SU-DHL-6 (cell line): ENCODE data around the gene TRIM28.
"Not testable (repeated sequence)": the region's sequence is repeated elsewhere in the genome, so short reads cannot be mapped to it uniquely, and the experiment has no call there.

Experiments
- H2AFZ ChIP-seq: fragments of 200-600 bp; sonication (generic); 2 replicates; pipeline ENCODE4 v1.6.1; 2014; ENCODE audit warnings: low read depth, mild to moderate bottlenecking, moderate library complexity, mixed read lengths, antibody characterized with exemption, low read length; ENCODE audit not compliant: severe bottlenecking
- H3F3A ChIP-seq: fragments of 200-600 bp; shearing (Covaris generic); 2 replicates; pipeline ENCODE4 v1.6.0; 2016; ENCODE audit warnings: antibody characterized with exemption, mild to moderate bottlenecking; ENCODE audit not compliant: insufficient read depth
- H3K27ac ChIP-seq: fragments of 200-600 bp; sonication (generic); 2 replicates; pipeline ENCODE4 v1.5.1; 2016; ENCODE audit warnings: low read depth, mild to moderate bottlenecking, low read length, moderate library complexity, mixed read lengths
- H3K27me3 ChIP-seq: fragments of 200-600 bp; sonication (generic), shearing (Covaris generic); 2 replicates; pipeline ENCODE4 v1.6.0; 2014; ENCODE audit warnings: mild to moderate bottlenecking, low read length
- H3K36me3 ChIP-seq: fragments of 200-600 bp; sonication (generic); 2 replicates; pipeline ENCODE4 v1.6.1; 2014; ENCODE audit warnings: mild to moderate bottlenecking, low read length, mixed read lengths
- H3K4me2 ChIP-seq: fragments of 300-600, 200-600 bp; shearing (Covaris generic), sonication (generic); 2 replicates; pipeline ENCODE4 v1.6.0; 2014; ENCODE audit warnings: low read length, low read depth, mild to moderate bottlenecking; ENCODE audit not compliant: poor library complexity, severe bottlenecking
- H3K4me3 ChIP-seq: fragments of 200-600 bp; sonication (generic); 2 replicates; pipeline ENCODE4 v1.5.1; 2014; ENCODE audit warnings: antibody characterized with exemption, low read length, mild to moderate bottlenecking, mixed read lengths; ENCODE audit not compliant: insufficient read depth, poor library complexity, severe bottlenecking
- H3K79me2 ChIP-seq: fragments of 200-600 bp; sonication (generic); 2 replicates; pipeline ENCODE4 v1.6.1; 2014; ENCODE audit warnings: mild to moderate bottlenecking, low read length, moderate library complexity; ENCODE audit not compliant: insufficient read depth
- H3K9ac ChIP-seq: fragments of 200-600 bp; sonication (generic); 2 replicates; pipeline ENCODE4 v1.7.0; 2014; ENCODE audit warnings: mild to moderate bottlenecking, low read length
- H3K9me2 ChIP-seq: fragments of 200-600 bp; sonication (generic); replicated peaks from 2 replicates; pipeline ENCODE4 v1.6.1; 2014; ENCODE audit warnings: low read length; ENCODE audit not compliant: insufficient read depth
- H3K9me3 ChIP-seq: fragments of 200-600 bp; sonication (generic); 2 replicates; pipeline ENCODE4 v1.6.1; 2014; ENCODE audit warnings: low read length, mixed read lengths; ENCODE audit not compliant: insufficient read depth
- H4K20me1 ChIP-seq: fragments of 200-600 bp; sonication (generic); 2 replicates; pipeline ENCODE4 v1.6.1; 2014; ENCODE audit warnings: low read depth, mild to moderate bottlenecking, antibody characterized with exemption, low read length, moderate library complexity, mixed read lengths
- CTCF ChIP-seq: fragments of 200-600 bp; sonication (generic); IDR thresholded peaks from one replicate; pipeline ENCODE4 v1.5.1; 2017; ENCODE audit warnings: antibody characterized with exemption, mild to moderate bottlenecking, low read length, moderate library complexity; ENCODE audit not compliant: insufficient read depth, poor library complexity, severe bottlenecking
- EZH2phosphoT487 ChIP-seq: fragments of 200-600 bp; sonication (generic), shearing (Covaris generic); conservative IDR thresholded peaks from 2 replicates; pipeline ENCODE4 v1.6.1; 2018; ENCODE audit warnings: mild to moderate bottlenecking, antibody characterized with exemption, low read length, moderate library complexity, mixed read lengths

Gene TRIM28

GRCh38 chr19:58535857-58536256, 8.0 kb upstream of the TRIM28 start:
- no peaks in the 10 kb centered on the region for H4K20me1 ChIP-seq
- TF ChIP-seq CTCF (no peak), EZH2phosphoT487 (no peak)
- no peak overlapping the region for H3K9ac ChIP-seq
- H3K9me2 ChIP-seq: no peaks in the 10 kb centered on the region
- H3K27ac ChIP-seq: no peak overlapping the region
- H2AFZ ChIP-seq: no peak overlapping the region
- H3K9me3 ChIP-seq: no peaks in the 10 kb centered on the region
- H3K79me2 ChIP-seq: no peaks in the 10 kb centered on the region
- no peak overlapping the region for H3K4me2 ChIP-seq
- no peaks in the 10 kb centered on the region for H3F3A ChIP-seq
- H3K36me3 ChIP-seq: no peaks in the 10 kb centered on the region
- no peaks in the 10 kb centered on the region for H3K27me3 ChIP-seq
- no peak overlapping the region for H3K4me3 ChIP-seq

- Histone ChIP-seq H3K27ac (no peak overlapping the region), H3K4me2 (no peak overlapping the region), H3K9me2 (no peaks in the 10 kb centered on the region), H4K20me1 (no peaks in the 10 kb centered on the region), H2AFZ (no peak overlapping the region), H3K79me2 (no peaks in the 10 kb centered on the region), H3F3A (no peaks in the 10 kb centered on the region), H3K9me3 (no peaks in the 10 kb centered on the region), H3K9ac (no peak overlapping the region), H3K27me3 (no peaks in the 10 kb centered on the region), H3K4me3 (no peak overlapping the region), H3K36me3 (no peaks in the 10 kb centered on the region)
- TF ChIP-seq CTCF (no peak), EZH2phosphoT487 (no peak)
Measured at GRCh38 chr19:58536852-58537798, 6.7 kb upstream of the TRIM28 start.

- Histone ChIP-seq H3K9me2 (no peaks in the 10 kb centered on the region), H3F3A (no peaks in the 10 kb centered on the region), H3K79me2 (no peaks in the 10 kb centered on the region), H3K4me3 (peak overlapping the region; percentile 37), H4K20me1 (no peaks in the 10 kb centered on the region), H3K27ac (no peak overlapping the region), H3K27me3 (no peaks in the 10 kb centered on the region), H3K4me2 (peak overlapping the region; percentile 43), H3K9ac (peak overlapping the region; percentile 48), H3K9me3 (no peaks in the 10 kb centered on the region), H2AFZ (peak overlapping the region; percentile 90), H3K36me3 (no peaks in the 10 kb centered on the region)
- TF ChIP-seq EZH2phosphoT487 (no peak), CTCF (no peak)
Measured at GRCh38 chr19:58538257-58539168, 5.4 kb upstream of the TRIM28 start.

- not testable (repeated sequence) for H3K9me2 ChIP-seq, H3K27ac ChIP-seq, H4K20me1 ChIP-seq, H2AFZ ChIP-seq, H3K79me2 ChIP-seq, H3K27me3 ChIP-seq, H3F3A ChIP-seq, H3K9me3 ChIP-seq, H3K4me3 ChIP-seq, H3K36me3 ChIP-seq
- Histone ChIP-seq H3K4me2 (peak overlapping the region; percentile 43), H3K9ac (peak overlapping the region; percentile 48; the same call in 1 of the 2 replicates)
Measured at GRCh38 chr19:58539169-58539559, 4.7 kb upstream of the TRIM28 start.

GRCh38 chr19:58542641-58543372, 1.1 kb upstream of the TRIM28 start:
- H4K20me1 ChIP-seq: peaks cover 24% of the 10 kb centered on the region
- not testable (repeated sequence) for H3K4me2 ChIP-seq, H2AFZ ChIP-seq, H3K27ac ChIP-seq, H3K9ac ChIP-seq, H3K9me3 ChIP-seq, H3F3A ChIP-seq, H3K27me3 ChIP-seq, H3K4me3 ChIP-seq, H3K9me2 ChIP-seq
- peaks cover 14% of the 10 kb centered on the region for H3K36me3 ChIP-seq
- peaks cover 31% of the 10 kb centered on the region for H3K79me2 ChIP-seq
